NCI-H82 treated with DMSO at 0.1 percent for 48 hours (cell line): ENCODE data around the gene HAO1.
"Not testable (repeated sequence)": the region's sequence is repeated elsewhere in the genome, so short reads cannot be mapped to it uniquely, and the experiment has no call there.

Source experiments
- DNase-seq: peaks from one replicate; lab custom pipeline; 2025; ENCODE audit not compliant: unreplicated experiment; lab: John Stamatoyannopoulos, UW

Gene HAO1

DNA sequence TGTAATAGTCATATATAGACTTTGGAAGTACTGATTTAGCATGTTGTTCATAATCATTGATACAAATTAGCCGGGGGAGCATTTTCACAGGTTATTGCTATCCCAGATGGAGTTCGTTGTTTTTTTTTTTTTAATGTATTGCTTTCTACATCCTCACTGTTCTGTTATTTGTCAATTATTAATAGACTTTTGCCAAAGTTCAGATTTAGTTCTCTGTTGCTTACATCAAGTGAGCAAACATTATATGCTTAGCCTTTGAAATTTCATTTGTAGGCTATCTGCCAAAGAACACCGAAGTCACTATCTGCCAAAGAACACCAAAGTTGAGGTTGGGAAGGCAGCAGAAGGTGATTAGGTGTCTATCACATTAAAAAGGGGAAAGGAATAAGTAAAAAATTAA lies at the start of gene HAO1:
Gene HAO1 (minus strand): TSS at position 118 of the 400 bp plus-strand sequence. CDS start 36 bp downstream, at position 82.
- no peak for DNase-seq

DNA sequence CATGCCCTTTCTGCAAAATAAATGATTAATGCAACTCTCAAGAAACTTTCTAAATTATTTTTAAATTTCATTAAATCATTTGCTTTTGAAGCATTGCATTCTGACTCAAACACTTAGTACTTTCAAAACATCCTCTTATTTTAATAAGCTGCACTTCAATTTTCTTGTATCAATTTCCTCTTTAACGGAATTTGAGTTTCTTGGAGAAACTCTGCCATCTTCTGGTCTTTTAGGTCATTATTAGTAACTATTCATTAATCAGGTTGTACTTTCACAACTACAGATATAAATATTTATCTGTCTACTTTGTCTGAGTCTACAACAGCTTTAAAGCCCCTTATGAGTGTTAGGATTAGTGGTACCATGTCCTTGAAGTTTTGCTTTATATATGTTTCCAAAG lies 49.1 kb upstream of the HAO1 start:
- no peak for DNase-seq

DNA sequence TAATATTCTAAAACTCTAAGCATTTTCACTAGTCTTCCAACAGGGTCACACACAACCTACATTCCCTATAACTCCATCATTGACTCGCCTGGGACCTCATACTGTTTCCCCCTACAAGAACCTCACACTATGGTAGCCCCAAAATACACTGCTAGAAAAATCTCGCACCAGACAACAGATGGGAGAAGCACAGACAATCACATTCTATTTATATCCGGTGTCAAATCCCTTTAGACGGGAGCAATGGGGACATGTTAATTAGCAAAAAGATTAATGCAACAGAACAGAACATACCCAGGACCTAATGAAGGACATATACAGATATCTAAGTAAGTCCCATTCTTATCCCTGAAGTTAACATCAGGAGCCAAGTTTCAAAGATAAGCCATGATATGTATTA lies 45.7 kb upstream of the HAO1 start:
- DNase-seq: peak; percentile 97

DNA sequence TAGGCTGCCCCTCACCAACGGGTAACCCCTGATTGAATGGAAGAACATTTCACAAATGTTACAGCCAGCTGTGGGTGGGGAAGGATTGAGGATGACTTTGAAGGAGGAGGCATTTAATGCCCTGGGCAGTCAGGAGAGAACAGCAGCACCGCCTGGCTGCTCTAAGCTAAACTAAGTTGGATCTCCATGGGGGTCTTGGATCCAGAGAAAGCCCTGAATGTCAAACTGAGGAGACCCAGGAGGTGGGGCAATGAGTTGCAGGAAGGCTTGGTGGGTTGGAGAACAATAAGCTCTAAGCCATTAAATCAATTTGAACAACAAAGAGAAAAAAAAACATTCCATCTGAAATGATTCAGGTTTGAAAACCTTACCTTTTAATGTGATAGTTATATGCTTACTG lies 43.9 kb upstream of the HAO1 start:
- no peak for DNase-seq

DNA sequence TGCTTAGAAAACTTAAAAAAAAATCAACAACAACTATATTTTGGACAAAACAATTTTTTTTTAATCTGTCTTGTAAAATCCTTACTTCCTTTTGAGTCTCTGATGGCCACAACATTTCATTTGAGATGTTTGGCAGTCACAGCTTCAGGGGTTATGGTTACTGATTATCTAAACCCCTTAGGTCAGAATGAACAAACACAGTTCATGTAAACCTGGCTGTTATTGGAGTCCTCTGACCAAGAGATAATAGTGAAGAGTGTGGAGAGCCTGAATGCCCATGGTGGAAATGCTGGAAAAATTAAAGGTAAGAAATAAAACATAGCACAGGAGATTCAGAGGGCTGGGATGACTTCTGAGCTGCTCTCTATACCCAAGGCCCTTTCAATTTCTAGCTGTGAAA lies 41.1 kb upstream of the HAO1 start:
- no peak for DNase-seq

DNA sequence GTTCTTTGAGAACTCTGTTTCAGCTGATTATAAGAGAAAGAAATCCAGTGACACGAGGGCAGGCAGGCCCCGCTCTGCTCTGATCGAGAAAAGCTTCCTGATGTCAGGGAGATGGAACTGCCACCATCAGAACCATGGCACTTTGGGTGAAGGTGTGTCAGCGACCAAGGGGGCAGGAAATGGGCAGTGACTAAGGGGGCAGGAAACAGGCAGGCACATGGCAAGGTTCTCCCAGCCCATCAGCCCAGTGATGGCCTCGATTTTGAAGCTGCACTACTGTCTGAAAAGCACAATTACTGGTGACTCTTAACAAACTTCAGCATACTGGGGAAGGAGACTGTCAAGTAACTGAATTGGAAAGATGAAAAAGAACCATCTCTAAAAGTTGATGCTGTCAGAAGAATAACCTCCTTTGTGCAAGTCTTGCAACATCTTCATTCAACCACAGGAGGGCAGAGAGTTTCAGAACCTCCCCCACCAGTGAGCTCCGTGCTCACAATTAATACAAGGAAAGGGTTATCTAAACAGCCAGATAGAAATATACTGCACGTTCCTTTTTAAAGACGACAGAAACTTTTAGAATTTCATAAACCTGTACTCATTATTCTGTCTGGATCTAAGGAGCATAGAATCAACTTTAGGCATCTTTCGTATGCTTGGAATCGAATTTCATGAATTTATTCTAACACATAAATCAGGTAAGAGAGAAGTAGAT lies 40.2 kb upstream of the HAO1 start:
- peak; percentile 36 for DNase-seq

DNA sequence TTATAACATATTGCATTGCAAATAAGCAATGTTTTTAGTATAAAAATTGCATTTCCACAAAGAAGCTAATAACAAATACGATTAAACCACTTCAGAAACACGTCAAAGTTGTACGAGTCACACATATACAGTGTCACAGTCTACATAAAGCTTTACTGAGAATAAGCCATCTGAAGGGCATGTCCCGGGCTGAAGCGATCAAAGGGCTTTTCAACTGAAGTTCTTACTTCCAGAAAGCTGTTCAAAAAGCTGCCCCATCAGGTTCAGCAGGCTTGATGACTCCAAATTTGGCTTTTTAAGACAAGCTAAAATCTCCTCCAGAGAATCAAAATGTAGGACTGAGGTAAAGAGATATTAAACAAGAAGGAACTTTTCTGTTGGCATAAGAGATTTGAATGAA lies 37.5 kb upstream of the HAO1 start:
- no peak for DNase-seq

DNA sequence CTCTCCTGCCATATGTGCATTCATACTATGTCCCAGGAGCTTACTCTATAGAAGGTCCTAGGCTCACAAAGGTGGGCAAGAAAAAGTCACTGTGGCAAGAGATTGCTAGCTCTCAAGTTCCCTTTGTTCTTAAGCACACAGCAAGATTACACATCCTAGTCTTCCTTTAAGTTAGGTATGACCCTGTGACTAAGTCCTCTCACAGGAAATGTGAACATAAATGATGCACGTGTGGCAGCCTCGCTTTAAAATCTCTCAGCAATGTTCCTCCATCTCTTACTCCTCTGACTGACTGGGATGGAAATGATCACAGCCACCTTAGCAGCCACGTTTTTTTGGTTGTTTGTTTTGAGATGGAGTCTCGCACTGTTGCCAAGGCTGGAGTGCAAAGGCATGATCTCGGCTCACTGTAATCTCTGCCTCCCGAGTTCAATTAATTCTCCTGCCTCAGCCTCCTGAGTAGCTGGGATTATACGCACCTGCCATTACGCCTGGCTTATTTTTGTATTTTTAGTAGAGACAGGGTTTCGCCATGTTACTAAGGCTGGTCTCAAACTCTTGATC lies 35.7 kb upstream of the HAO1 start:
- no peak for DNase-seq

DNA sequence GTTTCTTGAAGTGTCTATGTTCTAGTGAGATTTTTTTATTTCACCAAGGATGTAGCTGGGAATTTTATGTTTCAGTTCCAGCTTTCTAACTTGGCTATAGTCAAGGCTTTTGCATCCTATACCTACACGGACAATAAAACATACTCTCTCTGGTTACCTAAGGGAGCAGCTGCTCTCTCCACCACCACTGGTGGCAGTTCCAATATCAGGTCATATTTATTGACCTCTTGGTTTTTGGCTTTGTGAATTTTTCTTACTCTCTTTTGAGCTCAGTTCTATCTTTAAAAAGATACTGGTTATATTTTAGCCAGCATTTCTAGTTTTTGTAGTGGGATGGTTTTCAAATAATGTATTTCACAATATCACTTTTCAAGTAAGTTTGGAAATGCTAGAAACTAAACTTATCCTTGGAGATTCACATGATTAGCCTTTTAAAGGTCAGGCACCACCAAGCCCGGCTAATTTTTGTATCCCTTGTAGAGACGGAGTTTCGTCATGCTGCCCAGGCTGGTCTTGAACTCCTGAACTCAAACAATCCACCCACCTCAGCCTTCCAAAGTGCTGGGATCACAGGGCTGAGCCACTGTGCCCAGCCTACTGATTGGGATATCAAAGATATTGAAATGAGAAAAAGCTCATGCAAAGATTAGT lies 34.7 kb upstream of the HAO1 start:
- DNase-seq: no peak

DNA sequence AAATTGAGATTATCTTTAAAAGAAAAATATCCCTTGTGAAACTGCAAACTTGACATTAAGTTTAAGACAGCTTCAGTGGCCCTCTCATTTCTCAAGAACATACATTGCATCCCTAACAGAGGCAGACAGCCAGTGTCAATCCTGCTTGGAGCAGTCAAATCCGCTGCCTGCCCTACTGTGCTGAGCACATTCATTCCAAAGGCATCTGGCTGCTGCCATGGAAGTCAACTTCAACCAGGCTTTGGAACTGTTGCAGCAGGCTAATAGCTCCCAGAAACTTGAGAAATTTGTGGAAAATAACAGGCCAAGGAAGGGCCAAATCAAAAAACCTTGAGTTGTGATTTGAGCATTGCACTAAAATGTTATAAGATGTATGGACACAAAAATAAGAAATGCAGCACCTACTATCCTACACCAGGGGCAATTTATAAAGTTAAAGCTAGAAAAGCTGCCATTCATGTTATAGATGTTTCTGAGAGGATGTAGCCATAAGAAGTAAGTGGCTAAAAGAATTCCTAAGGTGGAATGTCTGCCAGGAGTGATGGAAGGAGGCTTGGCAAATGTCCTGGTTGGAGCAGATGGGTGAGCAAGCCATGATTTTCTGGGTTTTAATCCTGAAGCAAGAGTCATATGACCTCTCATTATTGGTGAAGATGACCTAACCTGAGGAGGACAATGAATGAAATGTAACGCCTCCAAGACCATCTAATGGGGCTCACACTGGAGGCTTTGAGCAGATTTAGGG lies 31.4 kb upstream of the HAO1 start:
- DNase-seq: no peak

DNA sequence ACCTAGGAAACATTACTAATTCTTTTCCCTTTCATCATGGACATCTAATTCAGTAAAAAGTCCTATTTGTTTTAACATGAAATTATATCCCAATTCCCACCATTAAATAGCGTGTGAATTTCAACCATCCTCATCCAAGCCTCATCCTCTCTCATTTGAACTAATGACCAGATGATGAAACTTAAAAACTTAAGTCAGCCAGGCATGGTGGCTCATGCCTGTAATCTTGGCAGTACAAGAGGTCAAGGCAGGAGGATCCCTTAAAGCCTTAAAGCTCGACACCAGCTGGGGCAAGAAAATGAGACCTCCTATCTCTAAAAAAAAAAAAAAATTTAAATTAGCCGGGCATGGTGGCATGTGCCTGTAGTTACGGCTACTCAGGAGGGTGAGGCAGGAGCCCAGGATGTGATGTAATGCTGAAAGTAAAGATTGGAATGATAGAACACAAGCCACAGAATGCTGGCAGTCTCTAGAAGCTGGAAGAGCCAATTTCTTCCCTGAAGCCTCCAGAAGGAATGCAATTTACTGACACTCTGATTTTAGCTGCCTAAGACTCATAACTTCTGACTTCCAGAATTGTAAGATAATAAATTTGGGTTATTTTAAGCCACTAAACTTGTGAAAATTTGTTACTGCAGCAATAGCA lies 27.1 kb upstream of the HAO1 start:
- DNase-seq: peak; percentile 25

DNA sequence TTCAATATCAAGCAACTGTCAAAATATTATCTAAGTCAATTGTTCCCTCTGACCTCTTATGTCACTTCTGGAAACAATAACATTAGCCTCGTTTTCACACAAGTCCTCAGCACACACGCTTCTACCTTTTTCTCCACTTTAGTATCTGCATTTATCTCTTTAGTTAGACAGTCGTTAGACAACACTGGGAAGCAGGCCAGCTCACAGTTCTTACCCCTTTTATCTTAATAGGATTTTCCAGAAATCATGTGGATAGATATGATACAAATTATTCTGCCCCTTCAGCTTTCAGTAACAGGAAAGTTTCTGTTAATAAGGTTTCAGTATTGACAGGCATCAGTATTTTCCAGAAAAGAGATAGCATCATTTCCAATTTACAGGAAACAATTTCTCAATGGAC lies 25.9 kb upstream of the HAO1 start:
- no peak for DNase-seq

DNA sequence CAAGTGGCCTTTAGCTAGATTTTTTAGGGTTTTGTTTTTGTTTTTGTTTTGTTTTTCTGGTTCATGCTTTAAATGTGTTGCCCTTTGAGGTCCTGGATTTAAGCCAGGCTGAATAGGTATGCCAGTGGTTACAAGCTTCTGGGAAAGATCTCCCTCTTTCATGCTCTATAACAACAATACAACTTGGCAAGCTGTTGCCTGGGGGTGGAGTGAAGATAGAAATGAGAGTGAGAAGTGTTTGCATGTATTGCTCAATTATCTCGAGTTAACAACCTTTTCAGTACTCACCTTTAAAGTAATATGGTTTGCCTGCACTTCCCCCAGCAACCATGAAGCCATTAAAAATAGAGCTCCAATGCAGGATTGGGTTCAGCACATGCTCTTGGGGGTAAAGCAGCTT lies 19.2 kb upstream of the HAO1 start:
- DNase-seq: no peak

DNA sequence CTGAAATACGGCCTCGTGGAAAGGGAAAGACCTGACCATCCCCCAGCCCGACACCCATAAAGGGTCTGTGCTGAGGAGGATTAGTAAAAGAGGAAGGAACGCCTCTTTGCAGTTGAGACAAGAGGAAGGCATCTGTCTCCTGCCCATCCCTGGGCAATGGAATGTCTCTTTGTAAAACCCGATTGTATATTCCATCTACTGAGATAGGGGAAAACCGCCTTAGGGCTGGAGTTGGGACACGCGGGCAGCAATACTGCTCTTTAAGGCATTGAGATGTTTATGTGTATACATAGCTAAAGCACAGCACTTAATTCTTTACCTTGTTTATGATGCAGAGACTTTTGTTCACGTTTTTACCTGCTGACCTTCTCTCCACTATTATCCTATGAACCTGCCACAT lies 16.3 kb upstream of the HAO1 start:
- DNase-seq: not testable (repeated sequence)

DNA sequence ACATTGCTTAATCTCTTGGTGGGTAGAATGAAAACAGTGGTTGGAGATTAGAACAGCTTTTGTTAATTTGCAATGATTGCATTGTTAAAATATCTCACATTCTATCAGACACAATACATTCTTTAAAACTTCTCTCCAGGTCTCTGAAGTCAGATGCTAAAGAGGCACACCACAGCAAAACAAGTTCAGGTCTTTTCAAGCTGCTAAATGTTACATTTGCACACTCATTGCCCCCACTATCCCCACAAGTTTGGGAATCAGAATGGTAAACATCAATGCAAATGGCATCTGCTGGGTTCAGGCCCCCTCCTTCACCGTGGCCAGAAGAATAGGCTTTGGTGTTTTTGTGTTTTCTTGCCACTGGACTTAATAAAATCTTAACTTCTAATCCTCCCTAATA lies 10.1 kb upstream of the HAO1 start:
- DNase-seq: no peak

DNA sequence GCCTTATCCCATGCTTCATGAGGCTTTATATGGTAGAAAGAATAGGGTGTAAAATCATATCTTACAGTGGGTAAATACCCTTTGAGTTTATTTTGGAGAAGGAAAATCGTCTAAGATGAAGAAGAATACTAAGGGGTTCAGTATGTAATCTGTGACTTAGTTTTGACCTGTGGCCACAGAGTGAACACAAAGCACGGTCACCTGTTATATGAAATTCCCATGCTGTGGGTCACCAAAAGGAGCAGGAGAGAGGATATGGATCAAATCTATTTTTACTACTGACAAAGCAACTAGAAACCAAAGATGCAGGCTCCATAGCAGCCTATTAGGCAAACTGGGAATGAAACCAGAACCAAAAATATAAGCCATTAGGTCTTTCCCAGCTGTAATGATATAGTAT lies 3.6 kb upstream of the HAO1 start:
- DNase-seq: no peak

DNA sequence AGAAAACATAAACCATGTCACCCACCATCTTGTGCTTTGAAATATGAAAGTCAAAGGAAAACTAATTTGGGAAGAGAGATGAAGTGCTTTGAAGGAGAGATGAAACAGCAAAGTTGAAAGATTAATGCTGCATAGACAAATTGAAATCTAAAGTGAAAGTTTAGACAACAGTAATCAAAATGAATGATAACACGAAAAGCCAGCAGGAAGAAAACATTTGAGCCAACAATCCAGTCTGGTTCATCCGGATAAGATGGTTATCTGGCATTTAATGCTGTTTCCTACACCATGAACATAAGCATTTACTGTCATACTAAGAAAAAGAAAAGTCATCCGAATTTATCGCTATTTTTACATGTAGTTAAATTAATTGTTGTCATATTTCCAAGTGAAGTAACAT lies 595 bp downstream of the HAO1 start:
- DNase-seq: no peak

DNA sequence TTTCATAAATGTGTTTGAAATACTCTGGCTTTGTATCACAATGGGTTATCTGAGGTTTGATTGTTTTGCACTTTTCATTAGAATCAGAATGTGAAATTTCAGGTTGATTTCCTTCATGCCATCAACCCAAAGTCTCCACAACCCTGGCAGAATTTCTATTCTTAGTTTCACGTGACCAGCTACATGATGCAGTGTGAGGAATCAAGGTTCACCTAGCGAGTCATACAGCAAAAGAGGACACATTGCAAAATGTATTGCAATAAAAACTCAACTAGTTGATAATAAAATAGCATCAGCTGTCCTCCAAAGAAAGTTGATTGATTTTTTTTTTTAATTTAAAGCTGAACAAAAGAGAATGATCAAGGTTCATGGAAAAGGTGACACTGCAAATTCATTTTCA lies 2.2 kb downstream of the HAO1 start:
- no peak for DNase-seq

DNA sequence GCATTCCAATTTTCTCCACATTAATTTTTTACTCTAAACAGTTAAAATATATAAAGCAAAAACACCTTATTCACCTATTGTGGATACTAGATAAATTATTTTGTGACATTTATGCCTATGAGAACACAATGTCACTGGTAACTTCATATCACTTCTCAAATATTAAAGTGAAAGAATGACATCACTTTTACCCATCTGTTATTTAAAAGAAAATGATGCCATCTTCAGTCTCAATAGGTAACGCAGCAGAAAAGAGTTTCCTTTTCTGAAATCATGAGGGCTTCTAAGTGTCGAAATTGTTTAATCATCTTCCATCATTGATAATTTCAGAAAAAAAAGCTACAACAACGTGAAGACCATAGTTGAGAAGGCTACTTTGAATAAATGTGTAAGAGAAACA lies 2.9 kb downstream of the HAO1 start:
- no peak for DNase-seq

DNA sequence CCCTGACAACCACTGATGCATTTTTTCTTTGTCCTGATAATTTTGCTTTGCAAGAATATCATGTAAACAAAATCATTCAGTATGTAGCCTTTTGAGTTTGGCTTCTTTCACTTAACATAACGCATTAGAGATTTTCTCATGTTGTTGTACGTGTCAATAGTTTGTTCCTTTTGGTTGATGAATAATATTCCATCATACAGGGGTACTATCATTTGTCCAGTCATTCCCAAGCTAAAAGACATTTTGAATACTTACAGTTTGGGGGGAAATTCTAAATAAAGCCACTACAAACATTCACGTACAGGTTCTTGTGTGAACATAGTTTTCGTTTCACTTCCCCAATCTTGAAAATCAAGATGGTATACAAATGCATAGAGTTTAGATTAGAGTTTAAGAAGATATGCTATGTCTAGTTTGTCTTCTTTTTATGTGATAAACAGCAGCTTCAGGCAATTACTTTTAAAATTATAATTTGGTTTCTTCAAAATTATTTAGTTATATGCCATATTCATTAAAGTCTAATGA lies 5.2 kb downstream of the HAO1 start:
- DNase-seq: no peak

DNA sequence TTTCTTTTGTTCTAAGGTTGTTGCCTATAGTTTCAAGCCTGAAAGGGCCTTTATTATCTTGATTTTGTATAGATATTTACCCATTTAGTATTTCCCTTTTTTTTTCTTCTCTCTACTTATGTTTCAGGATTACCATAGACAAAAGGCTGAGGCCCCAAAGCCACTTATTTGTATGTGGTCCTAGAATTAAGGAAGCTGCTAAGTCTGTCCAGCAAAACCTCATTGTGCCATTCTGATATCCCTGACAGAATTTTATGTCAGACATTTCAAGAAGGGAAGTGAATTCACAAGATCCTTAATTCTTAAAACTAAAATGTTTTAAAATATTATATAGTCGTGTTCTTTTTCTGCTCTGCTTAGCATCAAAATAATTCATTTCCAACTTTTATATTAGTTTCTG lies 6.9 kb downstream of the HAO1 start:
- no peak for DNase-seq
